ENCODE results near the gene RMC1.

DNA sequence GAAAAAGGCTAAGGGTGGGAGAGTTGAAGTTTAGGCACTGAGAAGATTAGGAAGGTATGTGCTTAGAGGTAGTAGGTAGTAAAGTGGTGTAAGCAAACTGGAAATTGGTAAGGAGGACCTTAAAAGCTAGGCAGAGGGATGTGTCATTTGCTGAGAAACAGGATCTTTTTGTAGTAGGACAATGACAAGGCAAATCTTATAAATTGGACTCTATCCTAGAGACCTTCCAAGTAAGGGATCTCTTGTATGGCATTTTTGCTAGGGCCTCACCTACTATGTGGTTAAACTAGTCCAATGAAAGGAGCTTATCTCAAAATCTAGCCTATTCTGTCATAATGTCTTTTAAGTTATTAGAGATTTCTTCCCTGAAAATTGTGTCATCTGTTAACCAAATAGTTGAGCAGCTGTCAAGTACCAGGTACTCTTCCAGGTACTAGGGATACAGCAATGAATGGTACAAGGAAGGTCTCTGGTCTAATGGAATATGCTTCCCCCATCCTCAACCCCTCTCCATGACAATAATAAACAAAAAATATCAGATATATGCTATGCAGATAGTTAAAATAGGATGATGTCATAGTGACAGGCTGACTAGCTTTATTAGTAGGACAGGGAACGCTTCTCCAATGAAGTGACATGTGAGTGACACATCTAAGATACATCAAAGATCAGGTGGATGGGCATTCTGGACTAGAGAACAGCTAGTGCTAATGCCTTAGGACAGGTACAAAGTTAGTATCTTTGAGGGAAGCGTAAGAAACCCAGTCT is 32.5 kb upstream of the RMC1 start:
- TF ChIP-seq, protein P1, sequence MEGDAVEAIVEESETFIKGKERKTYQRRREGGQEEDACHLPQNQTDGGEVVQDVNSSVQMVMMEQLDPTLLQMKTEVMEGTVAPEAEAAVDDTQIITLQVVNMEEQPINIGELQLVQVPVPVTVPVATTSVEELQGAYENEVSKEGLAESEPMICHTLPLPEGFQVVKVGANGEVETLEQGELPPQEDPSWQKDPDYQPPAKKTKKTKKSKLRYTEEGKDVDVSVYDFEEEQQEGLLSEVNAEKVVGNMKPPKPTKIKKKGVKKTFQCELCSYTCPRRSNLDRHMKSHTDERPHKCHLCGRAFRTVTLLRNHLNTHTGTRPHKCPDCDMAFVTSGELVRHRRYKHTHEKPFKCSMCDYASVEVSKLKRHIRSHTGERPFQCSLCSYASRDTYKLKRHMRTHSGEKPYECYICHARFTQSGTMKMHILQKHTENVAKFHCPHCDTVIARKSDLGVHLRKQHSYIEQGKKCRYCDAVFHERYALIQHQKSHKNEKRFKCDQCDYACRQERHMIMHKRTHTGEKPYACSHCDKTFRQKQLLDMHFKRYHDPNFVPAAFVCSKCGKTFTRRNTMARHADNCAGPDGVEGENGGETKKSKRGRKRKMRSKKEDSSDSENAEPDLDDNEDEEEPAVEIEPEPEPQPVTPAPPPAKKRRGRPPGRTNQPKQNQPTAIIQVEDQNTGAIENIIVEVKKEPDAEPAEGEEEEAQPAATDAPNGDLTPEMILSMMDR (IDR thresholded peaks at IDR 0.05): no peak
- no peak for TF ChIP-seq POLR2A (IDR thresholded peaks at IDR 0.05)

All from heart left ventricle (tissue), 13 donors.